OCI-LY3 (cell line): ENCODE results near the gene POLDIP2.

ENCODE experiments used
- CTCF ChIP-seq: fragments of 200-600, 300-600 bp; sonication (generic); IDR thresholded peaks from 2 replicates; pipeline ENCODE4 v1.5.1; 2014; ENCODE audit warnings: antibody characterized with exemption, low read length, low read depth
- EZH2phosphoT487 ChIP-seq: fragments of 200-600 bp; shearing (Covaris generic); IDR thresholded peaks from 2 replicates; pipeline ENCODE4 v1.6.1; 2018; ENCODE audit warnings: antibody characterized with exemption, mixed run types, low read depth

- TF ChIP-seq CTCF (no peak), EZH2phosphoT487 (no peak)
These were observed 12.9 kb downstream of the POLDIP2 start for GRCh38 chr17:28344435-28344901.
